Nephron (organoid): ENCODE data around the gene USP10.

Experiments
- H3K27ac Mint-ChIP-seq, 3 experiments: 2 replicates each; pipeline ENCODE4 v1.8.0; 2020; ENCODE audit warnings: mixed read lengths in 3 of 3, mild to moderate bottlenecking in 2 of 3, moderate library complexity in 1 of 3
- H3K27me3 Mint-ChIP-seq: 2 replicates; pipeline ENCODE4 v1.8.0; 2021; ENCODE audit warnings: low read depth, mild to moderate bottlenecking, moderate library complexity, mixed read lengths
- H3K36me3 Mint-ChIP-seq: 2 replicates; pipeline ENCODE4 v1.8.0; 2020; ENCODE audit warnings: low read depth, mixed read lengths
- H3K4me1 Mint-ChIP-seq: 2 replicates; pipeline ENCODE4 v1.8.0; 2020; ENCODE audit warnings: mixed read lengths
- H3K4me3 Mint-ChIP-seq, 3 experiments: 2 replicates each; pipeline ENCODE4 v1.8.0; 2020; ENCODE audit warnings: mild to moderate bottlenecking in 3 of 3, mixed read lengths in 3 of 3, moderate library complexity in 2 of 3
- H3K9me3 Mint-ChIP-seq: 2 replicates; pipeline ENCODE4 v1.8.0; 2020; ENCODE audit warnings: mixed read lengths
- CTCF ChIP-seq, 3 experiments: fragments of 200-600 bp; sonication (generic); IDR thresholded peaks; one replicate each; pipeline ENCODE4 v1.5.0; 2021; ENCODE audit warnings: antibody characterized with exemption in 3 of 3; ENCODE audit not compliant: unreplicated experiment in 3 of 3

The USP10 gene

GRCh38 chr16:84661418-84662060 lies 38.3 kb upstream of the USP10 start:
- H3K27me3 Mint-ChIP-seq, result no peaks in the 10 kb centered on the region
- peaks cover 74% of the 10 kb centered on the region for H3K36me3 Mint-ChIP-seq
- H3K27ac Mint-ChIP-seq, result no peak overlapping the region
- no peak for TF ChIP-seq CTCF (IDR thresholded peaks at IDR 0.05; ENCODE audit: unreplicated experiment in 3 of 3)
- H3K9me3 Mint-ChIP-seq, result no peaks in the 10 kb centered on the region
- no peaks in the 10 kb centered on the region for H3K4me1 Mint-ChIP-seq
- no peak overlapping the region for H3K4me3 Mint-ChIP-seq

GRCh38 chr16:84662471-84662870 lies 37.3 kb upstream of the USP10 start:
- TF ChIP-seq CTCF (IDR thresholded peaks at IDR 0.05; ENCODE audit: unreplicated experiment in 3 of 3), result no peak
- H3K27ac Mint-ChIP-seq, result no peak overlapping the region
- peaks cover 67% of the 10 kb centered on the region for H3K36me3 Mint-ChIP-seq
- no peak overlapping the region for H3K4me3 Mint-ChIP-seq
- H3K4me1 Mint-ChIP-seq, result no peaks in the 10 kb centered on the region
- H3K9me3 Mint-ChIP-seq, result no peaks in the 10 kb centered on the region
- H3K27me3 Mint-ChIP-seq, result no peaks in the 10 kb centered on the region

GRCh38 chr16:84663433-84664101 lies 36.2 kb upstream of the USP10 start:
- Mint-ChIP-seq H3K27me3 (no peaks in the 10 kb centered on the region), H3K27ac (no peak overlapping the region), H3K4me1 (no peaks in the 10 kb centered on the region), H3K36me3 (peaks cover 57% of the 10 kb centered on the region), H3K9me3 (no peaks in the 10 kb centered on the region), H3K4me3 (no peak overlapping the region)
- TF ChIP-seq CTCF (IDR thresholded peaks at IDR 0.05; ENCODE audit: unreplicated experiment in 3 of 3), result no peak

- no peak for TF ChIP-seq CTCF (IDR thresholded peaks at IDR 0.05; ENCODE audit: unreplicated experiment in 3 of 3)
These were observed 34.4 kb upstream of the USP10 start for GRCh38 chr16:84665359-84665758.

GRCh38 chr16:84665843-84666242 lies 34.0 kb upstream of the USP10 start:
- Mint-ChIP-seq H3K9me3 (no peaks in the 10 kb centered on the region), H3K27me3 (peaks cover 3% of the 10 kb centered on the region), H3K27ac (no peak overlapping the region), H3K4me3 (no peak overlapping the region), H3K36me3 (peaks cover 39% of the 10 kb centered on the region), H3K4me1 (no peaks in the 10 kb centered on the region)
- no peak for TF ChIP-seq CTCF (IDR thresholded peaks at IDR 0.05; ENCODE audit: unreplicated experiment in 3 of 3)

More at GRCh38 chr16:84665359-84665758, 34.4 kb upstream of the USP10 start:
- Mint-ChIP-seq H3K36me3 (peaks cover 40% of the 10 kb centered on the region), H3K27ac (no peak overlapping the region), H3K4me1 (no peaks in the 10 kb centered on the region), H3K4me3 (no peak overlapping the region), H3K9me3 (no peaks in the 10 kb centered on the region), H3K27me3 (no peaks in the 10 kb centered on the region)
